HEK293 (cell line): ENCODE data around the gene GALNTL6.

Experiments
- CTCF ChIA-PET: fragments of 350-600 bp; formaldehyde crosslinking; extraction: SDS; loops from one replicate; lab custom pipeline; 2021; ENCODE audit warnings: antibody characterized with exemption; lab: Yijun Ruan, JAX
- POLR2A ChIA-PET: fragments of 300-600 bp; formaldehyde crosslinking; extraction: SDS; loops from one replicate; lab custom pipeline; 2020; ENCODE audit warnings: antibody characterized with exemption, inconsistent platforms; lab: Yijun Ruan, JAX
- H3K27ac ChIP-seq: fragments of 200-500 bp; sonication (Bioruptor generic); 2 replicates; pipeline ENCODE4 v1.5.1; 2014; ENCODE audit warnings: low read depth, low read length, control low read depth, inconsistent platforms; ENCODE audit errors: extremely low read depth
- H3K36me3 ChIP-seq, 2 experiments: fragments of 200-500 bp in 1 of 2; sonication (Bioruptor generic) in 1 of 2; 1 replicate in 1 of 2; 2 replicates in 1 of 2; pipeline ENCODE4 v1.5.1; 2014 to 2017; ENCODE audit warnings: inconsistent platforms in 2 of 2, low read length in 2 of 2; ENCODE audit not compliant: control insufficient read depth in 2 of 2, insufficient read depth in 1 of 2
- H3K4me1 ChIP-seq: fragments of 200-500 bp; sonication (Bioruptor generic); 2 replicates; pipeline ENCODE4 v1.5.1; 2014; ENCODE audit warnings: mild to moderate bottlenecking, low read length, inconsistent platforms; ENCODE audit not compliant: control insufficient read depth, insufficient read depth
- H3K4me3 ChIP-seq: 2 replicates; pipeline ENCODE4 v1.5.1; 2011; ENCODE audit warnings: low read depth, mild to moderate bottlenecking, control low read depth, low read length, moderate library complexity
- H3K9me3 ChIP-seq: fragments of 200-500 bp; sonication (Bioruptor generic); 2 replicates; pipeline ENCODE4 v1.5.1; 2014; ENCODE audit warnings: low read depth, low read length, inconsistent platforms; ENCODE audit not compliant: control insufficient read depth, insufficient read depth
- IKZF3 ChIP-seq: fragments of 450-650 bp; IDR thresholded peaks from 2 replicates; pipeline ENCODE4 v1.5.0; 2018; ENCODE audit warnings: missing biosample characterization, mild to moderate bottlenecking, missing genetic modification characterization, moderate library complexity
- KLF9 ChIP-seq: fragments of 450-650 bp; formaldehyde crosslinking; IDR thresholded peaks from 2 replicates; pipeline ENCODE4 v1.5.1; 2016; ENCODE audit warnings: missing biosample characterization, missing genetic modification characterization, low read depth
- SCRT2 ChIP-seq: fragments of 450-650 bp; formaldehyde crosslinking; IDR thresholded peaks from 2 replicates; pipeline ENCODE4 v1.5.1; 2016; ENCODE audit warnings: missing biosample characterization, missing genetic modification characterization
- ZFP3 ChIP-seq: fragments of 450-650 bp; formaldehyde crosslinking; IDR thresholded peaks from 2 replicates; pipeline ENCODE4 v1.5.1; 2016; ENCODE audit warnings: low read depth, missing biosample characterization, missing genetic modification characterization
- ZFP37 ChIP-seq: fragments of 450-650 bp; formaldehyde crosslinking; IDR thresholded peaks from 2 replicates; pipeline ENCODE4 v1.5.1; 2016; ENCODE audit warnings: missing biosample characterization, missing genetic modification characterization
- ZFP41 ChIP-seq: fragments of 450-650 bp; formaldehyde crosslinking; IDR thresholded peaks from 2 replicates; pipeline ENCODE4 v1.5.1; 2016; ENCODE audit warnings: missing biosample characterization, missing genetic modification characterization, borderline replicate concordance
- ZNF10 ChIP-seq: fragments of 450-650 bp; formaldehyde crosslinking; IDR thresholded peaks from 2 replicates; pipeline ENCODE4 v1.5.1; 2017; ENCODE audit warnings: missing biosample characterization, missing genetic modification characterization
- ZNF114 ChIP-seq: fragments of 450-650 bp; formaldehyde crosslinking; IDR thresholded peaks from 2 replicates; pipeline ENCODE4 v1.5.0; 2017; ENCODE audit warnings: missing biosample characterization, missing genetic modification characterization
- ZNF121 ChIP-seq: fragments of 450-650 bp; formaldehyde crosslinking; IDR thresholded peaks from 2 replicates; pipeline ENCODE4 v1.5.1; 2016; ENCODE audit warnings: missing biosample characterization, missing genetic modification characterization
- ZNF302 ChIP-seq: fragments of 450-650 bp; formaldehyde crosslinking; IDR thresholded peaks from 2 replicates; pipeline ENCODE4 v1.5.1; 2016; ENCODE audit warnings: missing biosample characterization, missing genetic modification characterization, low read depth
- ZNF335 ChIP-seq: fragments of 450-650 bp; formaldehyde crosslinking; conservative IDR thresholded peaks from 2 replicates; pipeline ENCODE4 v1.5.1; 2016; ENCODE audit warnings: missing biosample characterization, missing genetic modification characterization
- ZNF37A ChIP-seq: fragments of 450-650 bp; IDR thresholded peaks from 2 replicates; pipeline ENCODE4 v1.5.1; 2018; ENCODE audit warnings: missing biosample characterization, missing genetic modification characterization
- ZNF391 ChIP-seq: fragments of 450-650 bp; formaldehyde crosslinking; IDR thresholded peaks from 2 replicates; pipeline ENCODE4 v1.5.1; 2016; ENCODE audit warnings: low read depth, missing biosample characterization, missing genetic modification characterization, borderline replicate concordance
- ZNF398 ChIP-seq: fragments of 450-650 bp; formaldehyde crosslinking; IDR thresholded peaks from 2 replicates; pipeline ENCODE4 v1.5.1; 2017; ENCODE audit warnings: missing biosample characterization, missing genetic modification characterization
- ZNF529 ChIP-seq: fragments of 450-650 bp; formaldehyde crosslinking; IDR thresholded peaks from 2 replicates; pipeline ENCODE4 v1.5.1; 2017; ENCODE audit warnings: missing genetic modification characterization, missing biosample characterization; ENCODE audit not compliant: insufficient replicate concordance
- ZNF624 ChIP-seq: fragments of 450-650 bp; formaldehyde crosslinking; IDR thresholded peaks from 2 replicates; pipeline ENCODE4 v1.5.1; 2017; ENCODE audit warnings: missing biosample characterization, missing genetic modification characterization
- ZNF843 ChIP-seq: fragments of 450-650 bp; formaldehyde crosslinking; IDR thresholded peaks from 2 replicates; pipeline ENCODE4 v1.5.1; 2016; ENCODE audit warnings: missing biosample characterization, missing genetic modification characterization
- TF ChIP-seq, protein P1 (sequence below): fragments of 450-650 bp; formaldehyde crosslinking; IDR thresholded peaks from 2 replicates; pipeline ENCODE4 v1.5.1; 2016; ENCODE audit warnings: missing biosample characterization, missing genetic modification characterization
- TF ChIP-seq, protein P2 (sequence below): fragments of 450-650 bp; formaldehyde crosslinking; IDR thresholded peaks from 2 replicates; pipeline ENCODE4 v1.5.1; 2016; ENCODE audit warnings: missing biosample characterization, missing genetic modification characterization
- TF ChIP-seq, protein P3 (sequence below): fragments of 450-650 bp; IDR thresholded peaks from 2 replicates; pipeline ENCODE4 v1.5.1; 2018; ENCODE audit warnings: missing biosample characterization, mild to moderate bottlenecking, missing genetic modification characterization
- TF ChIP-seq, protein P4 (sequence below): fragments of 450-650 bp; formaldehyde crosslinking; IDR thresholded peaks from 2 replicates; pipeline ENCODE4 v1.5.1; 2016; ENCODE audit warnings: missing biosample characterization, missing genetic modification characterization

GALNTL6 gene

DNA sequence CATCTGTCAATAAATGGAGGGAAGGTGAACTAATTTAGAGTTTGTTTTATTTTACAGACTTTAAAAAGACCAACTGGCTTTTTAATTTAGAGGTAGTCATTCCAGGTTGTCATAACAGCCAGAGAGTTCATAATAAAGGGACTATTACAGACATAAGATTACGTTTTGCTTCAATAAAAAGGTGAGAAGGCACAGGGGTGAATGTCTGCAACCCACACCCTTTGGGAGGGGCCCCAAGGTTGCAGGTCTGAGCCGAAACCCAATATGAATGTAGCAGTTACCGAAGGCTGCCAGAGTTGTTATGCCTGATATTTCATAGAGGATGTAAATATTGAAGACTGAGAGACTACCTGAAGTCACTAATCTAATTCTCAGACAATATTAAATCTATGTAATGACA is 1025.7 kb downstream of the GALNTL6 start (continued):
- no peak for TF ChIP-seq ZNF843 (tag by site-specific recombination)
- TF ChIP-seq, all 188 proteins: peak for 0

DNA sequence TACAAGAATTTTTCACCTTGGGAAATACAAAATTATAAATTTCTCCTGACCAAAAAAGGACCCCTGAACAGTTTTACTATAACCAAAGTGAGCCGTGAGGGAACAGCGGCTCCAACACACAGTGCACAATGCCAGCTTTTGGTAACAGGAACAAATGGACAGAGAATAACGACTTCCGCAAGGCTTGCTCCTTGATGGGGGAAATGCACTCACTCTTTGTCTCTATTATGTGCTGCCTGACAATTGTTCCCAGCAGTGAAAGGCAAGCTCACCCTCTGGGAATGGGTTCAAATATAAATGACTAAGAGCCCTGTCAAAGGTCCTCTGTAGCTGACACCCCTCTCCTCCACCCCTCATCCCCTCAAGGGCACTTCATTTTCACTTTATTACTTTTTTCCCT is 1029.6 kb downstream of the GALNTL6 start:
- TF ChIP-seq IKZF3 (no peak), ZNF398 (tag by site-specific recombination) (no peak), ZFP41 (tag by site-specific recombination) (no peak), KLF9 (tag by site-specific recombination) (no peak), ZFP37 (tag by site-specific recombination) (no peak), ZNF529 (tag by site-specific recombination) (no peak), ZNF10 (tag by site-specific recombination) (no peak), SCRT2 (no peak), ZNF121 (no peak), ZNF624 (no peak), ZNF114 (tag by site-specific recombination) (no peak), ZNF302 (tag by site-specific recombination) (no peak), ZNF37A (no peak), ZNF335 (tag by site-specific recombination) (no peak), ZFP3 (tag by site-specific recombination) (no peak), ZNF391 (tag by site-specific recombination) (no peak)
- TF ChIP-seq, protein P1, sequence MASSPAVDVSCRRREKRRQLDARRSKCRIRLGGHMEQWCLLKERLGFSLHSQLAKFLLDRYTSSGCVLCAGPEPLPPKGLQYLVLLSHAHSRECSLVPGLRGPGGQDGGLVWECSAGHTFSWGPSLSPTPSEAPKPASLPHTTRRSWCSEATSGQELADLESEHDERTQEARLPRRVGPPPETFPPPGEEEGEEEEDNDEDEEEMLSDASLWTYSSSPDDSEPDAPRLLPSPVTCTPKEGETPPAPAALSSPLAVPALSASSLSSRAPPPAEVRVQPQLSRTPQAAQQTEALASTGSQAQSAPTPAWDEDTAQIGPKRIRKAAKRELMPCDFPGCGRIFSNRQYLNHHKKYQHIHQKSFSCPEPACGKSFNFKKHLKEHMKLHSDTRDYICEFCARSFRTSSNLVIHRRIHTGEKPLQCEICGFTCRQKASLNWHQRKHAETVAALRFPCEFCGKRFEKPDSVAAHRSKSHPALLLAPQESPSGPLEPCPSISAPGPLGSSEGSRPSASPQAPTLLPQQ = no peak
- TF ChIP-seq, protein P2, sequence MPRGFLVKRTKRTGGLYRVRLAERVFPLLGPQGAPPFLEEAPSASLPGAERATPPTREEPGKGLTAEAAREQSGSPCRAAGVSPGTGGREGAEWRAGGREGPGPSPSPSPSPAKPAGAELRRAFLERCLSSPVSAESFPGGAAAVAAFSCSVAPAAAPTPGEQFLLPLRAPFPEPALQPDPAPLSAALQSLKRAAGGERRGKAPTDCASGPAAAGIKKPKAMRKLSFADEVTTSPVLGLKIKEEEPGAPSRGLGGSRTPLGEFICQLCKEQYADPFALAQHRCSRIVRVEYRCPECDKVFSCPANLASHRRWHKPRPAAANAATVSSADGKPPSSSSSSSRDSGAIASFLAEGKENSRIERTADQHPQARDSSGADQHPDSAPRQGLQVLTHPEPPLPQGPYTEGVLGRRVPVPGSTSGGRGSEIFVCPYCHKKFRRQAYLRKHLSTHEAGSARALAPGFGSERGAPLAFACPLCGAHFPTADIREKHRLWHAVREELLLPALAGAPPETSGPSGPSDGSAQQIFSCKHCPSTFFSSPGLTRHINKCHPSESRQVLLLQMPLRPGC (tag by site-specific recombination) = no peak
- TF ChIP-seq, protein P3, sequence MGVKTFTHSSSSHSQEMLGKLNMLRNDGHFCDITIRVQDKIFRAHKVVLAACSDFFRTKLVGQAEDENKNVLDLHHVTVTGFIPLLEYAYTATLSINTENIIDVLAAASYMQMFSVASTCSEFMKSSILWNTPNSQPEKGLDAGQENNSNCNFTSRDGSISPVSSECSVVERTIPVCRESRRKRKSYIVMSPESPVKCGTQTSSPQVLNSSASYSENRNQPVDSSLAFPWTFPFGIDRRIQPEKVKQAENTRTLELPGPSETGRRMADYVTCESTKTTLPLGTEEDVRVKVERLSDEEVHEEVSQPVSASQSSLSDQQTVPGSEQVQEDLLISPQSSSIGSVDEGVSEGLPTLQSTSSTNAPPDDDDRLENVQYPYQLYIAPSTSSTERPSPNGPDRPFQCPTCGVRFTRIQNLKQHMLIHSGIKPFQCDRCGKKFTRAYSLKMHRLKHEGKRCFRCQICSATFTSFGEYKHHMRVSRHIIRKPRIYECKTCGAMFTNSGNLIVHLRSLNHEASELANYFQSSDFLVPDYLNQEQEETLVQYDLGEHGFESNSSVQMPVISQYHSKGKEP (tag by site-specific recombination) = no peak
- TF ChIP-seq, protein P4, sequence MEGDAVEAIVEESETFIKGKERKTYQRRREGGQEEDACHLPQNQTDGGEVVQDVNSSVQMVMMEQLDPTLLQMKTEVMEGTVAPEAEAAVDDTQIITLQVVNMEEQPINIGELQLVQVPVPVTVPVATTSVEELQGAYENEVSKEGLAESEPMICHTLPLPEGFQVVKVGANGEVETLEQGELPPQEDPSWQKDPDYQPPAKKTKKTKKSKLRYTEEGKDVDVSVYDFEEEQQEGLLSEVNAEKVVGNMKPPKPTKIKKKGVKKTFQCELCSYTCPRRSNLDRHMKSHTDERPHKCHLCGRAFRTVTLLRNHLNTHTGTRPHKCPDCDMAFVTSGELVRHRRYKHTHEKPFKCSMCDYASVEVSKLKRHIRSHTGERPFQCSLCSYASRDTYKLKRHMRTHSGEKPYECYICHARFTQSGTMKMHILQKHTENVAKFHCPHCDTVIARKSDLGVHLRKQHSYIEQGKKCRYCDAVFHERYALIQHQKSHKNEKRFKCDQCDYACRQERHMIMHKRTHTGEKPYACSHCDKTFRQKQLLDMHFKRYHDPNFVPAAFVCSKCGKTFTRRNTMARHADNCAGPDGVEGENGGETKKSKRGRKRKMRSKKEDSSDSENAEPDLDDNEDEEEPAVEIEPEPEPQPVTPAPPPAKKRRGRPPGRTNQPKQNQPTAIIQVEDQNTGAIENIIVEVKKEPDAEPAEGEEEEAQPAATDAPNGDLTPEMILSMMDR (tag by site-specific recombination) = no peak
- Histone ChIP-seq H3K36me3 (no peaks in the 10 kb centered on the region), H3K27ac (no peak overlapping the region), H3K4me3 (no peak overlapping the region), H3K4me1 (no peaks in the 10 kb centered on the region), H3K9me3 (no peaks in the 10 kb centered on the region)
- CTCF ChIA-PET = no interaction called here
- POLR2A ChIA-PET = no interaction called here
